Measurements from ENCODE around the gene BMPER.

The BMPER gene

GRCh38 chr7:33968591-33968990 is 63.3 kb downstream of the BMPER start:
- no peak for TF ChIP-seq CTCF (IDR thresholded peaks at IDR 0.05; ENCODE audit: low read depth, low read length, missing control alignments)

GRCh38 chr7:33970536-33970935 is 65.2 kb downstream of the BMPER start:
- TF ChIP-seq CTCF (IDR thresholded peaks at IDR 0.05; ENCODE audit: low read depth, low read length, missing control alignments): no peak
- no peak overlapping the region for H3K4me3 ChIP-seq (ENCODE audit: low read depth, low read length)
- no peak for DNase-seq (ENCODE audit: low read depth)
- in situ Hi-C loops (cut with HindIII; ENCODE audit: low sequenced_read_pairs): loop anchor here (5.0 kb wide), 1 partner anchor 47 kb away; no protein-coding TSS in a partner anchor

More at GRCh38 chr7:33968591-33968990, 63.3 kb downstream of the BMPER start:
- no peak overlapping the region for H3K4me3 ChIP-seq (ENCODE audit: low read depth, low read length)
- no peak for DNase-seq (ENCODE audit: low read depth)
- in situ Hi-C loops (cut with HindIII; ENCODE audit: low sequenced_read_pairs): no loop called here

- DNase-seq (ENCODE audit: low read depth): no peak
- H3K4me3 ChIP-seq (ENCODE audit: low read depth, low read length): no peak overlapping the region
- no peak for TF ChIP-seq CTCF (IDR thresholded peaks at IDR 0.05; ENCODE audit: low read depth, low read length, missing control alignments)
- in situ Hi-C loops (cut with HindIII; ENCODE audit: low sequenced_read_pairs): loop anchor here (5.0 kb wide), 1 partner anchor 46 kb away; no protein-coding TSS in a partner anchor
Observed at GRCh38 chr7:33971106-33971505, 65.8 kb downstream of the BMPER start.

GRCh38 chr7:33973231-33974015 is 68.1 kb downstream of the BMPER start:
- H3K4me3 ChIP-seq (ENCODE audit: low read depth, low read length): no peak overlapping the region
- no peak for TF ChIP-seq CTCF (IDR thresholded peaks at IDR 0.05; ENCODE audit: low read depth, low read length, missing control alignments)
- in situ Hi-C loops (cut with HindIII; ENCODE audit: low sequenced_read_pairs): loop anchor here (5.0 kb wide), 1 partner anchor 44 kb away; no protein-coding TSS in a partner anchor
- DNase-seq (ENCODE audit: low read depth): no peak

GRCh38 chr7:33979300-33979806 is 74.0 kb downstream of the BMPER start:
- H3K4me3 ChIP-seq (ENCODE audit: low read depth, low read length): no peak overlapping the region
- no peak for TF ChIP-seq CTCF (IDR thresholded peaks at IDR 0.05; ENCODE audit: low read depth, low read length, missing control alignments)
- in situ Hi-C loops (cut with HindIII; ENCODE audit: low sequenced_read_pairs): no loop called here
- DNase-seq (ENCODE audit: low read depth): no peak

- no peak overlapping the region for H3K4me3 ChIP-seq (ENCODE audit: low read depth, low read length)
- no peak for DNase-seq (ENCODE audit: low read depth)
- TF ChIP-seq CTCF (IDR thresholded peaks at IDR 0.05; ENCODE audit: low read depth, low read length, missing control alignments): no peak
- in situ Hi-C loops (cut with HindIII; ENCODE audit: low sequenced_read_pairs): no loop called here
Observed at GRCh38 chr7:33979807-33980355, 74.5 kb downstream of the BMPER start.

Measured in astrocyte of the cerebellum (primary cell).